ENCODE data around the gene ZNF835. TPM values are rescaled to one million over a fixed set of nuclear protein-coding genes. Genes with fewer than 3 reads are reported as not detected.
A peak's percentile ranks its signal among the peaks of the same experiment; 100 is the strongest.

The ZNF835 gene
- total RNA-seq, 1 donor from 2014 or later: 3.0 TPM

- Histone ChIP-seq H3K27ac (no peak overlapping the region), H3K36me3 (peaks cover 16% of the 10 kb centered on the region), H3K27me3 (ENCODE audit: low read depth) (no peaks in the 10 kb centered on the region), H3K4me3 (no peak overlapping the region), H3K4me1 (no peaks in the 10 kb centered on the region), H3K9me3 (peaks cover 25% of the 10 kb centered on the region)
- DNase-seq: no peak
- peak in 1 of 2 donors; percentile 12 for ATAC-seq
- no peak for TF ChIP-seq CTCF (IDR thresholded peaks at IDR 0.05)
- intact Hi-C loops (cut with DNase I): no loop called here
Measured at GRCh38 chr19:56663931-56664500, 7.5 kb downstream of the ZNF835 start.

- ATAC-seq (no peak), DNase-seq (no peak)
- Histone ChIP-seq H3K4me3 (no peak overlapping the region), H3K36me3 (peaks cover 16% of the 10 kb centered on the region), H3K4me1 (no peaks in the 10 kb centered on the region), H3K27ac (no peak overlapping the region), H3K9me3 (peaks cover 17% of the 10 kb centered on the region), H3K27me3 (ENCODE audit: low read depth) (no peaks in the 10 kb centered on the region)
- intact Hi-C loops (cut with DNase I): no loop called here
- TF ChIP-seq CTCF (IDR thresholded peaks at IDR 0.05): no peak
Measured at GRCh38 chr19:56661248-56661647, 10.3 kb downstream of the ZNF835 start.

- ATAC-seq: peak in 1 of 2 donors; percentile 37
Measured at GRCh38 chr19:56660381-56661107, 11.0 kb downstream of the ZNF835 start.

GRCh38 chr19:56654151-56654550 is 17.4 kb downstream of the ZNF835 start:
- ATAC-seq (no peak), DNase-seq (no peak)
- H3K9me3 ChIP-seq: peaks cover 29% of the 10 kb centered on the region
- intact Hi-C loops (cut with DNase I): no loop called here
- no peak for TF ChIP-seq CTCF (IDR thresholded peaks at IDR 0.05)
- no peaks in the 10 kb centered on the region for H3K36me3 ChIP-seq
- no peak overlapping the region for H3K4me3 ChIP-seq
- no peaks in the 10 kb centered on the region for H3K4me1 ChIP-seq
- no peaks in the 10 kb centered on the region for H3K27me3 ChIP-seq (ENCODE audit: low read depth)
- H3K27ac ChIP-seq: no peak overlapping the region

More at GRCh38 chr19:56660381-56661107, 11.0 kb downstream of the ZNF835 start:
- no peak for DNase-seq
- H3K9me3 ChIP-seq: peaks cover 20% of the 10 kb centered on the region
- no peak overlapping the region for H3K4me3 ChIP-seq
- H3K27ac ChIP-seq: no peak overlapping the region
- no peaks in the 10 kb centered on the region for H3K4me1 ChIP-seq
- peaks cover 16% of the 10 kb centered on the region for H3K36me3 ChIP-seq
- TF ChIP-seq CTCF (IDR thresholded peaks at IDR 0.05): peak; percentile 27
- intact Hi-C loops (cut with DNase I): no loop called here
- H3K27me3 ChIP-seq (ENCODE audit: low read depth): no peaks in the 10 kb centered on the region

- DNase-seq (no peak), ATAC-seq (no peak)
- H3K4me1 ChIP-seq: no peaks in the 10 kb centered on the region
- intact Hi-C loops (cut with DNase I): no loop called here
- H3K4me3 ChIP-seq: no peak overlapping the region
- H3K27ac ChIP-seq: no peak overlapping the region
- no peak for TF ChIP-seq CTCF (IDR thresholded peaks at IDR 0.05)
- peaks cover 14% of the 10 kb centered on the region for H3K27me3 ChIP-seq (ENCODE audit: low read depth)
- no peaks in the 10 kb centered on the region for H3K36me3 ChIP-seq
- H3K9me3 ChIP-seq: peaks cover 23% of the 10 kb centered on the region
Measured at GRCh38 chr19:56643460-56643955, 28.0 kb downstream of the ZNF835 start.

All from lower lobe of right lung (tissue), 2 donors.